CD14-positive monocyte (primary cell): ENCODE results near the gene OLFM2. TPM values are rescaled to one million over a fixed set of nuclear protein-coding genes. Genes with fewer than 3 reads are reported as not detected.

Experiments
- DNase-seq, 3 donors: peaks; one replicate each; pipeline ENCODE4 v3.0.0-alpha.2; 2011 to 2022
- H2AFZ ChIP-seq: 2 replicates; pipeline ENCODE4 v1.6.0; 2012; ENCODE audit warnings: mild to moderate bottlenecking, low read depth, low read length, inconsistent platforms; ENCODE audit not compliant: insufficient read depth, poor library complexity, severe bottlenecking
- H3K27ac ChIP-seq, 2 donors: 1 replicate in 1 of 2; 2 replicates in 1 of 2; pipeline ENCODE4 v1.5.1; 2012 to 2013; ENCODE audit warnings: low read length in 2 of 2, control low read depth in 1 of 2, inconsistent platforms in 1 of 2, low read depth in 1 of 2, mild to moderate bottlenecking in 1 of 2
- H3K27me3 ChIP-seq, 2 donors: one replicate each; pipeline versions ENCODE4 v1.6.0 to v1.6.1; 2011 to 2013; ENCODE audit warnings: low read length in 2 of 2; ENCODE audit not compliant: control insufficient read depth in 2 of 2, insufficient read depth in 2 of 2
- H3K36me3 ChIP-seq, 2 donors: replicated peaks in 1 of 2; 1 replicate in 1 of 2; 2 replicates in 1 of 2; pipeline versions ENCODE4 v1.5.1 to v1.6.1; 2012 to 2013; ENCODE audit warnings: low read length in 2 of 2, control low read depth in 1 of 2, inconsistent platforms in 1 of 2, mild to moderate bottlenecking in 1 of 2; ENCODE audit not compliant: insufficient read depth in 2 of 2, control insufficient read depth in 1 of 2
- H3K4me1 ChIP-seq, 2 donors: 1 replicate in 1 of 2; 2 replicates in 1 of 2; pipeline versions ENCODE4 v1.5.1 to v1.6.1; 2012 to 2013; ENCODE audit warnings: low read length in 2 of 2, control low read depth in 1 of 2, inconsistent platforms in 1 of 2, mild to moderate bottlenecking in 1 of 2, moderate library complexity in 1 of 2; ENCODE audit not compliant: insufficient read depth in 2 of 2, control insufficient read depth in 1 of 2
- H3K4me2 ChIP-seq: replicated peaks from 2 replicates; pipeline ENCODE3; 2012; ENCODE audit warnings: low read length, moderate library complexity, mild to moderate bottlenecking; ENCODE audit not compliant: poor library complexity, severe bottlenecking; ENCODE audit errors: extremely low read depth
- H3K4me3 ChIP-seq, 3 experiments: fragments of 200-600 bp in 1 of 3; sonication (generic) in 1 of 3; replicated peaks in 1 of 3; 1 replicate in 2 of 3; 2 replicates in 1 of 3; pipeline ENCODE4 v1.5.1; 2011 to 2013; ENCODE audit warnings: low read length in 3 of 3, mild to moderate bottlenecking in 3 of 3, control low read depth in 2 of 3, low read depth in 2 of 3, inconsistent platforms in 1 of 3, moderate library complexity in 1 of 3
- H3K79me2 ChIP-seq: 2 replicates; pipeline ENCODE4 v1.6.0; 2012; ENCODE audit warnings: mild to moderate bottlenecking, control low read depth, inconsistent platforms, low read length, moderate library complexity; ENCODE audit not compliant: insufficient read depth
- H3K9ac ChIP-seq: 2 replicates; pipeline ENCODE4 v1.6.0; 2017; ENCODE audit warnings: low read length, mild to moderate bottlenecking; ENCODE audit not compliant: insufficient read depth, poor library complexity, severe bottlenecking
- H3K9me3 ChIP-seq, 2 donors: replicated peaks in 1 of 2; 1 replicate in 1 of 2; 2 replicates in 1 of 2; pipeline versions ENCODE4 v1.5.1 to v1.6.1; 2012 to 2013; ENCODE audit warnings: low read length in 2 of 2, control low read depth in 1 of 2; ENCODE audit not compliant: control insufficient read depth in 1 of 2, insufficient read depth in 1 of 2
- H4K20me1 ChIP-seq: 2 replicates; pipeline ENCODE4 v1.6.0; 2012; ENCODE audit warnings: mild to moderate bottlenecking, low read length, control low read depth, moderate library complexity; ENCODE audit not compliant: insufficient read depth
- H3K27ac Mint-ChIP-seq, 7 donors: one replicate each; pipeline ENCODE4 v1.8.0; 2020; ENCODE audit warnings: mild to moderate bottlenecking in 7 of 7, mixed read lengths in 7 of 7, moderate library complexity in 6 of 7, inconsistent platforms in 2 of 7
- H3K27me3 Mint-ChIP-seq, 3 donors: one replicate each; pipeline ENCODE4 v1.8.0; 2021 to 2022; ENCODE audit warnings: low read depth in 3 of 3, mild to moderate bottlenecking in 3 of 3, mixed read lengths in 3 of 3, moderate library complexity in 3 of 3, inconsistent platforms in 1 of 3
- H3K36me3 Mint-ChIP-seq, 2 donors: one replicate each; pipeline ENCODE4 v1.8.0; 2020; ENCODE audit warnings: mixed read lengths in 2 of 2, inconsistent platforms in 1 of 2, mild to moderate bottlenecking in 1 of 2
- H3K4me1 Mint-ChIP-seq: one replicate; pipeline ENCODE4 v1.8.0; 2020; ENCODE audit warnings: mild to moderate bottlenecking, mixed read lengths
- H3K4me3 Mint-ChIP-seq, 2 donors: one replicate each; pipeline ENCODE4 v1.8.0; 2020; ENCODE audit warnings: mild to moderate bottlenecking in 2 of 2, mixed read lengths in 2 of 2, moderate library complexity in 1 of 2
- H3K9me3 Mint-ChIP-seq, 7 donors: one replicate each; pipeline ENCODE4 v1.8.0; 2020 to 2022; ENCODE audit warnings: mixed read lengths in 7 of 7, mild to moderate bottlenecking in 6 of 7, moderate library complexity in 6 of 7, inconsistent platforms in 2 of 7
- WGBS: methylation state at CpG from one replicate; pipeline ENCODE4 v1.1.5; 2013; ENCODE audit warnings: missing lambda C conversion rate; ENCODE audit not compliant: insufficient coverage; 5-methylcytosine and 5-hydroxymethylcytosine counted together
- intact Hi-C, 2 donors: fragments of 100-400 bp; cut with micrococcal nuclease; formaldehyde crosslinking; loops; one replicate each; pipeline versions ENCODE4 v1.15.0 to v1.15.1; 2023
- polyA plus RNA-seq, 3 donors: library from polyadenylated mRNA; depleted of rRNA in 1 of 3; unstranded in 2 of 3; stranded (reverse) in 1 of 3; fragments of 300-500 nt in 2 of 3; fragments of >200 nt in 1 of 3; fragmentation: Illumina TruSeq in 2 of 3; gene quantifications; 1 replicate in 2 of 3; 2 replicates in 1 of 3; pipeline ENCODE4 v1.2.3, GENCODE V29; 2012 to 2021
- TF ChIP-seq, protein P1 (sequence below): fragments of 200-600 bp; IDR thresholded peaks from one replicate; pipeline ENCODE4 v1.8.0; 2022; ENCODE audit warnings: antibody characterized with exemption, mild to moderate bottlenecking

OLFM2 gene
- polyA plus RNA-seq, 3 donors, result not detected

DNA sequence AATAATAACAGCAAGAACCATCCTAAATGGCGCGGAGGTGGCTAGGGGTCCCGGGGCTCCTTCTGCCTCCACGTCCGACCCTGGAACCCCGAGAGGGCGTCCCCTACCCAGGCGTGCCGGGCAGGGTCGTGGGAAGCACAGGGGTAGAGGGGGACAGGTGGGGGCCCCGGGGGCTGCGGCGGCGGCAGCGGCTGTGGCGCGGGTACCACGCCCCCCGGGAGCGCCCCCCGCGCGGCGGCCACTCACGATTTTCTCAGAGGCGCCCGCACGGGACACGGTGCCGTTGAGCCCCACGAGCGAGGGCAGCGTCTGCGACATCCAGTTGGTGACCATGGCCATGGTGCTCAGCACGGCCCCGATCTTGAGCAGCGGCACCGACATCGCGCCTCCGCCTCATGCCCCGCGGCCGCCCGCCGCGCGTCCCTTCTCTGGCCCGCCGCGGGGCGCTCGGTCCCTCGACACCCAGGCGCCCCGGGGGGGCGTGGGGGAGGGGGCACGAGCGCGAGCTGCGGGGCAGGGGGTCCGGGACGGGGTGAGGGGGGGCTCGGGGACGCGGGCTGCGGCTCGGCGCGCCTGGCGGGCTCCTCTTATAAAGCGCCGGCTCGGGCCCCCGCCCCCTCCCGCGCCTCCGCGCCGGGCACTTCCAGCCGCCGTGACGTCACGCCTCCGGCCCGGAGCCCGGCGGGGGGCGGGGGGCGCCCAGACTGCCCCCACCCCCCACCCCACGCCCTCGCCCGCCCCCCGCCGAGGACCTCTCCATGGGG, 22.9 kb downstream of the OLFM2 start:
- no peak overlapping the region for H3K27ac ChIP-seq
- no peaks in the 10 kb centered on the region for H3K36me3 ChIP-seq
- DNase-seq, result no peak
- peaks cover 26 to 73% of the 10 kb centered on the region in 2 donors for H3K27me3 ChIP-seq
- H3K4me1 ChIP-seq, result peaks cover 3 to 11% of the 10 kb centered on the region in 2 donors
- H3K4me3 Mint-ChIP-seq, result no peak overlapping the region
- no peak overlapping the region for H3K4me2 ChIP-seq
- no peaks in the 10 kb centered on the region for H3K79me2 ChIP-seq
- TF ChIP-seq, protein P1, sequence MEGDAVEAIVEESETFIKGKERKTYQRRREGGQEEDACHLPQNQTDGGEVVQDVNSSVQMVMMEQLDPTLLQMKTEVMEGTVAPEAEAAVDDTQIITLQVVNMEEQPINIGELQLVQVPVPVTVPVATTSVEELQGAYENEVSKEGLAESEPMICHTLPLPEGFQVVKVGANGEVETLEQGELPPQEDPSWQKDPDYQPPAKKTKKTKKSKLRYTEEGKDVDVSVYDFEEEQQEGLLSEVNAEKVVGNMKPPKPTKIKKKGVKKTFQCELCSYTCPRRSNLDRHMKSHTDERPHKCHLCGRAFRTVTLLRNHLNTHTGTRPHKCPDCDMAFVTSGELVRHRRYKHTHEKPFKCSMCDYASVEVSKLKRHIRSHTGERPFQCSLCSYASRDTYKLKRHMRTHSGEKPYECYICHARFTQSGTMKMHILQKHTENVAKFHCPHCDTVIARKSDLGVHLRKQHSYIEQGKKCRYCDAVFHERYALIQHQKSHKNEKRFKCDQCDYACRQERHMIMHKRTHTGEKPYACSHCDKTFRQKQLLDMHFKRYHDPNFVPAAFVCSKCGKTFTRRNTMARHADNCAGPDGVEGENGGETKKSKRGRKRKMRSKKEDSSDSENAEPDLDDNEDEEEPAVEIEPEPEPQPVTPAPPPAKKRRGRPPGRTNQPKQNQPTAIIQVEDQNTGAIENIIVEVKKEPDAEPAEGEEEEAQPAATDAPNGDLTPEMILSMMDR, result no peak
- 1% methylated on average over 43 of the region's 95 CpGs for WGBS
- intact Hi-C loops, result no loop called here
- no peak overlapping the region for H3K9ac ChIP-seq
- peaks cover 0 to 2% of the 10 kb centered on the region in 2 donors for H3K36me3 Mint-ChIP-seq
- H3K4me1 Mint-ChIP-seq, result peaks cover 8% of the 10 kb centered on the region
- peaks cover 0 to 20% (median 8%) of the 10 kb centered on the region in 7 donors for H3K9me3 Mint-ChIP-seq
- H3K27ac Mint-ChIP-seq, result no peak overlapping the region
- H3K9me3 ChIP-seq, result peaks cover 0 to 10% of the 10 kb centered on the region in 2 donors
- H3K4me3 ChIP-seq, result no peak overlapping the region
- no peaks in the 10 kb centered on the region for H4K20me1 ChIP-seq
- no peak overlapping the region for H2AFZ ChIP-seq
- H3K27me3 Mint-ChIP-seq, result peaks cover 35 to 55% (median 40%) of the 10 kb centered on the region in 3 donors

DNA sequence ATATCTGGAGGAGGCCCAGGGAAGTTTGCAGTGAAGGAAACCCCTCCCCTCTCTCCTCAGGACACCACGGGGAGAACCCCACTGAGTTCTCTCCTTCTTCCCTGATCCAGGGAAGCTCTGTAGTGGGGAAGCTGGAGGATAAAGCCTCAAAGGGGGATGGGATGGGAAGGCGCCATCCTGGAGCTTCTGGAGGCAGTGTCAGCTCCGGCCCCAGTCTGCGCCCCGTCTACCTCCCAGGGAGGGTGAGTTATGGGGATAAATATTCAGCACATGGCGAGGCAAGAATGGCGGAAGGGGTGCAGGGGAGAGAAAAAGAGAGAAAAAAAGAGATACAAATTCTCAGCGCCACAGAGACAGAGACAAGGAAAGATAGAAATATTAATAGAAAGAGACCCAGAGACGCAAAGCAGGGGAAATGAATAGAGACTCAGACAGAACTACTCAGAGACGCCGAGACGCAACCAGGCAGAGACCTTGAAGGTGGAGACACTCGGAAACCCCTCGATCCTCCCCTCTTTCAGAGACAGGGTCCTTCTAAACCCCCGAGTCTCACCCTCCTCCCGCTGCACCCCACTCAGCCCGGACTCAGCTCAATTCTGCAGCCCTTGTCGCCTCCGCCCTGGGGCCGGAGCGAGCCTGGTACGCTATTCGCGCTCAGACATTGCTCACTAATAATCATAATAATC, 23.6 kb downstream of the OLFM2 start:
- peaks cover 0 to 10% of the 10 kb centered on the region in 2 donors for H3K9me3 ChIP-seq
- no peaks in the 10 kb centered on the region for H3K36me3 ChIP-seq
- DNase-seq, result no peak
- H2AFZ ChIP-seq, result no peak overlapping the region
- Mint-ChIP-seq H3K36me3 (peaks cover 0 to 2% of the 10 kb centered on the region in 2 donors), H3K27me3 (peaks cover 35 to 51% (median 41%) of the 10 kb centered on the region in 3 donors), H3K27ac (no peak overlapping the region), H3K4me3 (no peak overlapping the region), H3K9me3 (peaks cover 0 to 20% (median 8%) of the 10 kb centered on the region in 7 donors), H3K4me1 (peaks cover 8% of the 10 kb centered on the region)
- no peak overlapping the region for H3K4me3 ChIP-seq
- peaks cover 3 to 11% of the 10 kb centered on the region in 2 donors for H3K4me1 ChIP-seq
- H3K27ac ChIP-seq, result no peak overlapping the region
- no peak overlapping the region for H3K9ac ChIP-seq
- intact Hi-C loops, result no loop called here
- H4K20me1 ChIP-seq, result no peaks in the 10 kb centered on the region
- WGBS, result 23% methylated on average over 18 of the region's 24 CpGs
- peaks cover 26 to 73% of the 10 kb centered on the region in 2 donors for H3K27me3 ChIP-seq
- TF ChIP-seq, protein P1, result no peak
- H3K4me2 ChIP-seq, result no peak overlapping the region
- H3K79me2 ChIP-seq, result no peaks in the 10 kb centered on the region
